ENCODE measurements around the gene VPS13C. TPM values are rescaled to one million over a fixed set of nuclear protein-coding genes. Genes with fewer than 3 reads are reported as not detected.

The VPS13C gene
- total RNA-seq, 1 experiment from 2014 or later, result 18.6 TPM

GRCh38 chr15:62104846-62105245 lies 44.6 kb upstream of the VPS13C start:
- ATAC-seq, result no peak
- ChIA-PET POLR2A (no interaction called here), CTCF (no interaction called here), RAD21 (ENCODE audit: low non-redundant PET in 1 of 2, low total read pairs in 2 of 2, uncharacterized antibody in 2 of 2, unreplicated experiment in 2 of 2) (interaction anchor here in 1 of 2 experiments (0.5 kb wide), 1 partner anchor 22 kb away, joined by 3 read pairs; no protein-coding TSS in a partner anchor)
- Histone ChIP-seq H3K27ac (ENCODE audit: low read depth, low read length) (no peak overlapping the region), H3K79me2 (ENCODE audit: insufficient read depth, low read length) (no peaks in the 10 kb centered on the region), H3K9me3 (ENCODE audit: control insufficient read depth in 1 of 2, insufficient read depth in 1 of 2, low read depth in 1 of 2, low read length in 2 of 2) (no peaks in the 10 kb centered on the region), H3K36me3 (ENCODE audit: control insufficient read depth in 1 of 2, insufficient read depth in 2 of 2, low read length in 2 of 2) (no peaks in the 10 kb centered on the region), H3K4me3 (replicated peaks in 1 of 2; ENCODE audit: low read depth in 1 of 2, low read length in 2 of 2) (no peak overlapping the region), H2AFZ (ENCODE audit: low read depth, low read length, poor library complexity, severe bottlenecking) (no peak overlapping the region), H3K4me2 (ENCODE audit: low read length) (no peak overlapping the region), H3K9me2 (ENCODE audit: insufficient read depth) (no peaks in the 10 kb centered on the region), H3K27me3 (ENCODE audit: insufficient read depth, low read length) (no peaks in the 10 kb centered on the region), H4K20me1 (ENCODE audit: insufficient read depth) (no peaks in the 10 kb centered on the region), H3K9ac (ENCODE audit: low read length) (no peak overlapping the region), H3K4me1 (ENCODE audit: control insufficient read depth in 1 of 2, insufficient read depth in 2 of 2, low read length in 2 of 2) (peaks cover 0 to 2% of the 10 kb centered on the region in 2 experiments; a peak in 2 of 4 replicates)
- intact Hi-C loops (cut with micrococcal nuclease), result no loop called here
- BruUV-seq (replicated peaks), result no TSS peak
- no peak for TF ChIP-seq CEBPB (IDR thresholded peaks at IDR 0.05; ENCODE audit: low read depth)
- no peak for TF ChIP-seq CTCF (IDR thresholded peaks at IDR 0.05 in 2 of 3, conservative IDR thresholded peaks at IDR 0.05 in 1 of 3; ENCODE audit: borderline replicate concordance in 1 of 3, insufficient read depth in 1 of 3, low read depth in 2 of 3, low read length in 2 of 3)
- no peak for TF ChIP-seq ELF1 (IDR thresholded peaks at IDR 0.05; ENCODE audit: borderline replicate concordance, low read depth)
- TF ChIP-seq ZBTB33 (IDR thresholded peaks at IDR 0.05; ENCODE audit: extremely low read depth, insufficient replicate concordance, low read length), result no peak
- TF ChIP-seq SP1 (IDR thresholded peaks at IDR 0.05; ENCODE audit: low read depth), result no peak
- no peak for TF ChIP-seq REST (IDR thresholded peaks at IDR 0.05; ENCODE audit: low read depth)
- TF ChIP-seq JUND (IDR thresholded peaks at IDR 0.05), result no peak
- no peak for TF ChIP-seq CBX3 (IDR thresholded peaks at IDR 0.05; ENCODE audit: low read depth)
- no peak for TF ChIP-seq TCF7L2 (IDR thresholded peaks at IDR 0.05; ENCODE audit: borderline replicate concordance, extremely low read depth, insufficient read depth, insufficient read length)
- no peak for TF ChIP-seq ZNF274 (IDR thresholded peaks at IDR 0.05; ENCODE audit: low read depth, low read length)
- no peak for TF ChIP-seq ATF3 (IDR thresholded peaks at IDR 0.05)
- TF ChIP-seq EZH2 (IDR thresholded peaks at IDR 0.05), result no peak
- no peak for TF ChIP-seq SRF (IDR thresholded peaks at IDR 0.05; ENCODE audit: low read depth)
- no peak for TF ChIP-seq FOSL1 (IDR thresholded peaks at IDR 0.05; ENCODE audit: low read depth)
- no peak for TF ChIP-seq RAD21 (IDR thresholded peaks at IDR 0.05; ENCODE audit: low read depth)
- no peak for TF ChIP-seq MAX (IDR thresholded peaks at IDR 0.05)
- no peak for TF ChIP-seq YY1 (IDR thresholded peaks at IDR 0.05; ENCODE audit: extremely low read depth, insufficient replicate concordance, low read depth, low read length)
- no peak for DNase-seq (ENCODE audit: low read depth, low spot score)
